ENCODE results near the gene ZCCHC9. TPM values are rescaled to one million over a fixed set of nuclear protein-coding genes. Genes with fewer than 3 reads are reported as not detected.

Gene ZCCHC9
- total and polyA plus RNA-seq, 5 donors from 2014 or later = 18.7 to 24.9 (median 21.7) TPM

DNA sequence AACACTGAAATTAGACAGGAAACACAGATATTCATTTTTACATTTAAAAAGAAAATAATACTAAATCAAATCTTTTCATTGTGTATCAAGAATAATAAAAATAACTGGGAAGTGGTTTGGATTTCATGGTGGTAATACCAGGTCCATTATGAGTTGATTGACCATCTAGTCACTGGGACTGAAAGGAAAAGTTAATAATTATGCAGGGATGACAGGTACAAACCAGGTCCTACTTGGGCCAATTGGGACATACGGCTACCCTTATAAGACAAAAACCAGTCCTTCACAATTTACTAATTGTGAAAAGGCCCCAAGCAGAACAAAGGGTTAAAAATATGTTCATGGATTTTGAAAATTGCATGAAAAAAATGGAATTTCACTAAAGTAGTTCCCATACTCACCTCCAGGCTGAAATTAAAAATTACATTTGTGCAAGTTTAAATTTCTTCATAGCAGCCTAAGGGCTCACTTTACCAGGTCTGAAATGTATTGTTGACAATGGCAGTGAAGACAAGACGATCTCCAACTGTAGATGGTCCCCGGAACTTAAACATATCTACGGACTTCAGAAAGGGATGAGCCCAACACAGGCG lies 44.1 kb downstream of the ZCCHC9 start:
- Histone ChIP-seq H3K27me3 (ENCODE audit: control insufficient read depth, insufficient read depth, low read length) (peaks cover 4% of the 10 kb centered on the region), H3K4me1 (ENCODE audit: control insufficient read depth, insufficient read depth, low read length, poor library complexity, severe bottlenecking) (no peaks in the 10 kb centered on the region), H3K27ac (ENCODE audit: insufficient read depth, low read length, poor library complexity, severe bottlenecking) (no peak overlapping the region), H3K9me3 (ENCODE audit: control insufficient read depth in 2 of 2, low read length in 2 of 2) (no peaks in the 10 kb centered on the region), H3K36me3 (ENCODE audit: control insufficient read depth, insufficient read depth, low read length) (no peaks in the 10 kb centered on the region), H3K4me3 (ENCODE audit: low read depth, low read length) (no peak overlapping the region)
- Mint-ChIP-seq H3K27me3 (peaks cover 22% of the 10 kb centered on the region), H3K36me3 (no peaks in the 10 kb centered on the region), H3K27ac (no peak overlapping the region), H3K9me3 (peaks cover 0 to 3% (median 0%) of the 10 kb centered on the region in 7 donors), H3K4me3 (no peak overlapping the region), H3K4me1 (no peaks in the 10 kb centered on the region)
- ATAC-seq (ENCODE audit: low read depth in 2 of 2) (no peak), DNase-seq (no peak)

DNA sequence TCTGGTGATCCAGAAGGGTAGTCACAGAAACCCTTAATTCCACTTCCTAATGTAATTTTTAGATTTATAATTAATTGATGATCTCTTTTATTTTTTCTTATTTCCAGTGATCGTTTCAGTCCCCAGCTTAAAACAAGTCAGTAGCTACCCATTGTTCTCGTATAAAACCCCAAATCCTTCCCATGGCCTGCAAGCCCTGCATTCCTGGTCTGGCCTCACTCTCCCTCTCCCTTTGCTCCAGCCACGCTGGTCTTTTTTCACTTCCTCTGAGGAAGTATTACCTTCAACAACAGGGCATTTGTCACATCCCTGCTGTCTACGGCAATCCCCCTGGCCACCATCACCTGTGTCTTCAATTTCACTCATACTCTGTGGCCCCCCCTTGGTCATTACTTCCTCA lies 47.8 kb downstream of the ZCCHC9 start:
- Mint-ChIP-seq H3K27ac (peak overlapping the region in 1 of 3 donors; percentile 15), H3K36me3 (no peaks in the 10 kb centered on the region), H3K4me1 (no peaks in the 10 kb centered on the region), H3K4me3 (no peak overlapping the region), H3K27me3 (peaks cover 22% of the 10 kb centered on the region), H3K9me3 (peaks cover 0 to 3% (median 0%) of the 10 kb centered on the region in 7 donors)
- no peaks in the 10 kb centered on the region for H3K4me1 ChIP-seq (ENCODE audit: control insufficient read depth, insufficient read depth, low read length, poor library complexity, severe bottlenecking)
- no peaks in the 10 kb centered on the region for H3K9me3 ChIP-seq (ENCODE audit: control insufficient read depth in 2 of 2, low read length in 2 of 2)
- no peak overlapping the region for H3K4me3 ChIP-seq (ENCODE audit: low read depth, low read length)
- no peaks in the 10 kb centered on the region for H3K36me3 ChIP-seq (ENCODE audit: control insufficient read depth, insufficient read depth, low read length)
- no peak overlapping the region for H3K27ac ChIP-seq (ENCODE audit: insufficient read depth, low read length, poor library complexity, severe bottlenecking)
- ATAC-seq (ENCODE audit: low read depth in 2 of 2) (no peak), DNase-seq (no peak)
- no peaks in the 10 kb centered on the region for H3K27me3 ChIP-seq (ENCODE audit: control insufficient read depth, insufficient read depth, low read length)

DNA sequence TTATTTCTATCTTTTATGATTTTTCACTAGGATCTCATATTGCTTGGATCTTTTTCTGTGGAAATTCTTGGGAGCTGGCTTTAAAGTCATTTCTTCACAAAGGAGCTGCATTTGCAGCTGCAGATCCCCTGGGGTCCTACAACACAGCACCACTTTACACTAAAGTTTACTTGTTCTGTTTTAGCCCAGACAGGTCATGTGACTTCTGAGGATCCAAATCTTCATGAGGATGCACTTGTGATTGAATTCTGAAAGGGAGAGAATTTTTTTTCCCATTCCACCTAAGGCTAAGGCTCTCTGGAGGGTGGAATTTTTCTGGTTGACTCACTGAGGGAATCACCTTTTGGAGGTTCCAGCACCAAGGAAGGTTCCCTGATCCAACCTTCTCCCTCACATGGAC lies 49.1 kb downstream of the ZCCHC9 start:
- DNase-seq (no peak), ATAC-seq (ENCODE audit: low read depth in 2 of 2) (no peak)
- Histone ChIP-seq H3K9me3 (ENCODE audit: control insufficient read depth in 2 of 2, low read length in 2 of 2) (no peaks in the 10 kb centered on the region), H3K27ac (ENCODE audit: insufficient read depth, low read length, poor library complexity, severe bottlenecking) (no peak overlapping the region), H3K36me3 (ENCODE audit: control insufficient read depth, insufficient read depth, low read length) (no peaks in the 10 kb centered on the region), H3K27me3 (ENCODE audit: control insufficient read depth, insufficient read depth, low read length) (no peaks in the 10 kb centered on the region), H3K4me1 (ENCODE audit: control insufficient read depth, insufficient read depth, low read length, poor library complexity, severe bottlenecking) (no peaks in the 10 kb centered on the region), H3K4me3 (ENCODE audit: low read depth, low read length) (no peak overlapping the region)
- H3K27ac Mint-ChIP-seq = no peak overlapping the region
- H3K4me3 Mint-ChIP-seq = no peak overlapping the region
- H3K27me3 Mint-ChIP-seq = peaks cover 22% of the 10 kb centered on the region
- peaks cover 0 to 3% (median 0%) of the 10 kb centered on the region in 7 donors for H3K9me3 Mint-ChIP-seq
- H3K36me3 Mint-ChIP-seq = no peaks in the 10 kb centered on the region
- H3K4me1 Mint-ChIP-seq = no peaks in the 10 kb centered on the region

- Mint-ChIP-seq H3K4me3 (no peak overlapping the region), H3K9me3 (peaks cover 0 to 2% (median 0%) of the 10 kb centered on the region in 7 donors), H3K27ac (no peak overlapping the region), H3K36me3 (no peaks in the 10 kb centered on the region), H3K4me1 (no peaks in the 10 kb centered on the region), H3K27me3 (peaks cover 10% of the 10 kb centered on the region)
- no peaks in the 10 kb centered on the region for H3K9me3 ChIP-seq (ENCODE audit: control insufficient read depth in 2 of 2, low read length in 2 of 2)
- DNase-seq (no peak), ATAC-seq (ENCODE audit: low read depth in 2 of 2) (no peak)
- no peak overlapping the region for H3K4me3 ChIP-seq (ENCODE audit: low read depth, low read length)
- H3K4me1 ChIP-seq (ENCODE audit: control insufficient read depth, insufficient read depth, low read length, poor library complexity, severe bottlenecking) = no peaks in the 10 kb centered on the region
- no peak overlapping the region for H3K27ac ChIP-seq (ENCODE audit: insufficient read depth, low read length, poor library complexity, severe bottlenecking)
- H3K27me3 ChIP-seq (ENCODE audit: control insufficient read depth, insufficient read depth, low read length) = peaks cover 2% of the 10 kb centered on the region
- no peaks in the 10 kb centered on the region for H3K36me3 ChIP-seq (ENCODE audit: control insufficient read depth, insufficient read depth, low read length)
Observed at GRCh38 chr5:81353189-81353588, 51.8 kb downstream of the ZCCHC9 start.

DNA sequence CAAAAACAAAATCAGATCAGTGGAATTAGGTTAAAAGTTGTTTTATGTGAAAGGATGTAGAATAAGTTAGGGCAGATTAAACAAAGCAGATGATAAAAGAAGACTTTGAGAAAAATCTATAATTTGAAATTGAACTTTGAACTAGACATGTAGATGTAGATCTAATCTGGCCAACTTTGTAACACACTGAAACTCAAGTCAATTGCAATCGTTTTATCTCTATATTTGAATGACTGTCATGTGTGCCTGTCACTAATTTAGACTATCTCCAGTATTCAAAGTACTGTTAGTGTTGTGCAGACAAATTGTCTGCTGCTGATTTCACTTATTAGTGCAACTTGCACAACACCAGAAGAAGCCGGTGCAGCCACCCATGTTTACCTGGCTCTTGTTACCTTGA lies 52.7 kb downstream of the ZCCHC9 start:
- H3K27me3 Mint-ChIP-seq = peaks cover 10% of the 10 kb centered on the region
- Histone ChIP-seq H3K4me1 (ENCODE audit: control insufficient read depth, insufficient read depth, low read length, poor library complexity, severe bottlenecking) (no peaks in the 10 kb centered on the region), H3K27ac (ENCODE audit: insufficient read depth, low read length, poor library complexity, severe bottlenecking) (no peak overlapping the region), H3K36me3 (ENCODE audit: control insufficient read depth, insufficient read depth, low read length) (no peaks in the 10 kb centered on the region), H3K27me3 (ENCODE audit: control insufficient read depth, insufficient read depth, low read length) (peaks cover 2% of the 10 kb centered on the region), H3K9me3 (ENCODE audit: control insufficient read depth in 2 of 2, low read length in 2 of 2) (no peaks in the 10 kb centered on the region), H3K4me3 (ENCODE audit: low read depth, low read length) (no peak overlapping the region)
- no peaks in the 10 kb centered on the region for H3K36me3 Mint-ChIP-seq
- no peak overlapping the region for H3K4me3 Mint-ChIP-seq
- no peak overlapping the region for H3K27ac Mint-ChIP-seq
- H3K4me1 Mint-ChIP-seq = no peaks in the 10 kb centered on the region
- H3K9me3 Mint-ChIP-seq = peaks cover 0 to 2% (median 0%) of the 10 kb centered on the region in 7 donors
- no peak for DNase-seq
- no peak for ATAC-seq (ENCODE audit: low read depth in 2 of 2)

GRCh38 chr5:81355291-81356251 lies 54.2 kb downstream of the ZCCHC9 start:
- Mint-ChIP-seq H3K4me3 (no peak overlapping the region), H3K36me3 (no peaks in the 10 kb centered on the region), H3K27ac (no peak overlapping the region), H3K9me3 (peaks cover 0 to 2% (median 0%) of the 10 kb centered on the region in 7 donors), H3K4me1 (no peaks in the 10 kb centered on the region), H3K27me3 (peaks cover 2% of the 10 kb centered on the region)
- no peaks in the 10 kb centered on the region for H3K4me1 ChIP-seq (ENCODE audit: control insufficient read depth, insufficient read depth, low read length, poor library complexity, severe bottlenecking)
- no peak overlapping the region for H3K27ac ChIP-seq (ENCODE audit: insufficient read depth, low read length, poor library complexity, severe bottlenecking)
- H3K27me3 ChIP-seq (ENCODE audit: control insufficient read depth, insufficient read depth, low read length) = peaks cover 2% of the 10 kb centered on the region
- H3K4me3 ChIP-seq (ENCODE audit: low read depth, low read length) = no peak overlapping the region
- H3K9me3 ChIP-seq (ENCODE audit: control insufficient read depth in 2 of 2, low read length in 2 of 2) = no peaks in the 10 kb centered on the region
- DNase-seq (no peak), ATAC-seq (ENCODE audit: low read depth in 2 of 2) (no peak)
- no peaks in the 10 kb centered on the region for H3K36me3 ChIP-seq (ENCODE audit: control insufficient read depth, insufficient read depth, low read length)

- DNase-seq (no peak), ATAC-seq (ENCODE audit: low read depth in 2 of 2) (no peak)
- Histone ChIP-seq H3K9me3 (ENCODE audit: control insufficient read depth in 2 of 2, low read length in 2 of 2) (no peaks in the 10 kb centered on the region), H3K4me3 (ENCODE audit: low read depth, low read length) (no peak overlapping the region), H3K36me3 (ENCODE audit: control insufficient read depth, insufficient read depth, low read length) (no peaks in the 10 kb centered on the region), H3K27me3 (ENCODE audit: control insufficient read depth, insufficient read depth, low read length) (peaks cover 2% of the 10 kb centered on the region), H3K4me1 (ENCODE audit: control insufficient read depth, insufficient read depth, low read length, poor library complexity, severe bottlenecking) (no peaks in the 10 kb centered on the region), H3K27ac (ENCODE audit: insufficient read depth, low read length, poor library complexity, severe bottlenecking) (no peak overlapping the region)
- Mint-ChIP-seq H3K27ac (no peak overlapping the region), H3K9me3 (peaks cover 0 to 2% (median 0%) of the 10 kb centered on the region in 7 donors), H3K27me3 (peaks cover 5% of the 10 kb centered on the region), H3K4me1 (no peaks in the 10 kb centered on the region), H3K4me3 (no peak overlapping the region), H3K36me3 (no peaks in the 10 kb centered on the region)
Observed at GRCh38 chr5:81359108-81359507, 57.7 kb downstream of the ZCCHC9 start.

All from CD4-positive, CD25-positive, alpha-beta regulatory T cell (primary cell).